ENCODE results near the gene TAPT1. TPM values are rescaled to one million over a fixed set of nuclear protein-coding genes. Genes with fewer than 3 reads are reported as not detected.

Gene TAPT1
- total RNA-seq, 2 experiments from 2014 or later: 32.6 to 34.4 TPM

DNA sequence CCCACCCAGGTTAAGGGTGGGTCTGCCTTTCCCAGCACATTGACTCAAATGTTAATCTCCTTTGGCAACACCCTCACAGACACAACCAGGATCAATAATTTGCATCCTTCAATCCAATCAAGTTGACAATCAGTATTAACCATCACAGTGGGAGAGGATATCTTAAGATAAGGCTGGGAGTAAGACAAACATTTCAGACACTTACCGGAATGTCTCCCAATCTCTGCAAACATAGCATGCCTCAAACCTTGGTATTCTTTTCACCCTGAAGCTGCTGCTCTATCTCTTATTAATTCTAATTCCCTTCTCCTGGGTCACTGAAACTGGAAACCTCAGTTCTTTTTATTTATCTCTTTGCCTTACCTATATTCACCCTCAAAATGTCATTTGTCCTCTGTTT is 19.0 kb upstream of the TAPT1 start:
- Mint-ChIP-seq H3K27ac (no peak overlapping the region), H3K4me1 (no peaks in the 10 kb centered on the region), H3K4me3 (no peak overlapping the region), H3K27me3 (no peaks in the 10 kb centered on the region), H3K9me3 (ENCODE audit: low read depth) (no peaks in the 10 kb centered on the region), H3K36me3 (ENCODE audit: low read depth) (peaks cover 4% of the 10 kb centered on the region)
- DNase-seq (no peak), ATAC-seq (no peak)
- ChIA-PET CTCF (interaction anchor here (1.3 kb wide), 1 partner anchor 46 kb away, joined by 3 read pairs; no protein-coding TSS in a partner anchor), POLR2A (interaction anchor here (0.6 kb wide), 1 partner anchor 589 kb away, joined by 3 read pairs; no protein-coding TSS in a partner anchor)
- intact Hi-C loops (cut with DNase I, micrococcal nuclease): no loop called here

- Mint-ChIP-seq H3K9me3 (ENCODE audit: low read depth) (no peaks in the 10 kb centered on the region), H3K27ac (no peak overlapping the region), H3K4me3 (no peak overlapping the region), H3K4me1 (no peaks in the 10 kb centered on the region), H3K27me3 (no peaks in the 10 kb centered on the region), H3K36me3 (ENCODE audit: low read depth) (peaks cover 2% of the 10 kb centered on the region)
- no peak for ATAC-seq
- DNase-seq: no peak
- ChIA-PET CTCF (interaction anchor here (0.8 to 1.2 kb wide), 2 partner anchors 24 to 38 kb away, joined by 3 read pairs; no protein-coding TSS in a partner anchor), POLR2A (no interaction called here)
- intact Hi-C loops (cut with DNase I, micrococcal nuclease): no loop called here
Measured at GRCh38 chr4:16243285-16243684, 17.0 kb upstream of the TAPT1 start.

DNA sequence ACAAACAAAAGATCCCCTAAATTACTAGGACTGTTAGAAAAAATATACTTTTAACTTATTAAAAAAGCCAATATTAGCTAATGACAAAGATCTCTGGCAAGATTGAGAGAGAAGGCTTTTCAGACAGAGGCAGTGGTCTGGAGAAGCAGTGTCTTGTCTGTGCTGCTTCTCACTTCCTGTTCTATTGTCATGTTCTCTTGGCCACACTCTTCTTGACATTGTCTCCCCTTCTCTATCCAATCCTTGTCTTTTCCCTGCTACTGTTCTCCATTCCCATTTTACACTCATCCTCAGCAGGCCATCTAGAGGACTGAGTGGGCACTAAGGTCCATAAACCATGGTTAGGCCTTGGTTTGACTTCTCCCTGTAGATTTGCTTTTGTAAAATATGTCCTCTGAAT is 14.0 kb upstream of the TAPT1 start:
- H3K4me3 Mint-ChIP-seq: no peak overlapping the region
- CTCF ChIA-PET: interaction anchor here (0.7 to 0.9 kb wide), 2 partner anchors 43 to 210 kb away, joined by 3 read pairs; no protein-coding TSS in a partner anchor

DNA sequence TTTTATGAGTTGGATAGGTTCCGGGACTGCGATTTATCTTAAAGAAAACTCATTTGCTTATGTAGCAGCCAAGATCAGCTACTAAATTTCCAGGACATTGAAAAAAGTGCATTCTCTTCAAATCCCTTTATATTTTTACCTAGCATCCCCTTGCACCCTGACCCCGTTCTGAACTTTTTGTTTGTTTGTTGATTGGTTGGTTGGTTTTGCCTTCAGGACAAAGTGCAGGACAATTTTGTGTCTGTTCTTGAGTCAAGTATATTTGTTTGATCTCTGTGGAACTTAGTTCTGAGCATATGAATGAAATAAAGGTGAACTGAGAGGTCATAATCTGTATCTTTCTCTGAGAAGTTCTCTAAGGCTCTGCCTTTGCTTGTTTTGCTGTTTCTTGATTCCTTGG is 12.8 kb upstream of the TAPT1 start:
- H3K9me3 Mint-ChIP-seq (ENCODE audit: low read depth): no peaks in the 10 kb centered on the region
- no peaks in the 10 kb centered on the region for H3K27me3 Mint-ChIP-seq
- DNase-seq (no peak), ATAC-seq (no peak)
- ChIA-PET POLR2A (no interaction called here), CTCF (interaction anchor here (1.5 kb wide), 1 partner anchor 12 kb away, joined by 3 read pairs; no protein-coding TSS in a partner anchor)
- no peak overlapping the region for H3K27ac Mint-ChIP-seq
- no peaks in the 10 kb centered on the region for H3K4me1 Mint-ChIP-seq
- no peaks in the 10 kb centered on the region for H3K36me3 Mint-ChIP-seq (ENCODE audit: low read depth)
- H3K4me3 Mint-ChIP-seq: no peak overlapping the region
- intact Hi-C loops (cut with DNase I, micrococcal nuclease): no loop called here

More for the DNA sequence above, 14.0 kb upstream of the TAPT1 start:
- Mint-ChIP-seq H3K36me3 (ENCODE audit: low read depth) (no peaks in the 10 kb centered on the region), H3K4me1 (no peaks in the 10 kb centered on the region), H3K27ac (no peak overlapping the region), H3K9me3 (ENCODE audit: low read depth) (no peaks in the 10 kb centered on the region), H3K27me3 (no peaks in the 10 kb centered on the region)
- POLR2A ChIA-PET: no interaction called here
- no peak for DNase-seq
- no peak for ATAC-seq
- intact Hi-C loops (cut with DNase I, micrococcal nuclease): no loop called here

GRCh38 chr4:16238327-16238726 is 12.1 kb upstream of the TAPT1 start:
- intact Hi-C loops (cut with DNase I, micrococcal nuclease): no loop called here
- CTCF ChIA-PET: interaction anchor here (1.5 kb wide), 1 partner anchor 11 kb away, joined by 3 read pairs; no protein-coding TSS in a partner anchor

GRCh38 chr4:16237715-16238114 is 11.4 kb upstream of the TAPT1 start:
- Mint-ChIP-seq H3K27me3 (no peaks in the 10 kb centered on the region), H3K4me1 (no peaks in the 10 kb centered on the region), H3K36me3 (ENCODE audit: low read depth) (no peaks in the 10 kb centered on the region), H3K27ac (no peak overlapping the region), H3K4me3 (no peak overlapping the region), H3K9me3 (ENCODE audit: low read depth) (no peaks in the 10 kb centered on the region)
- intact Hi-C loops (cut with DNase I, micrococcal nuclease): no loop called here
- no peak for ATAC-seq
- ChIA-PET CTCF (interaction anchor here (1.5 kb wide), 1 partner anchor 10 kb away, joined by 3 read pairs; no protein-coding TSS in a partner anchor), POLR2A (no interaction called here)
- no peak for DNase-seq

More at GRCh38 chr4:16238327-16238726, 12.1 kb upstream of the TAPT1 start:
- H3K36me3 Mint-ChIP-seq (ENCODE audit: low read depth): no peaks in the 10 kb centered on the region
- no peaks in the 10 kb centered on the region for H3K4me1 Mint-ChIP-seq
- POLR2A ChIA-PET: no interaction called here
- no peak for DNase-seq
- no peak overlapping the region for H3K4me3 Mint-ChIP-seq
- H3K27me3 Mint-ChIP-seq: no peaks in the 10 kb centered on the region
- ATAC-seq: peak; percentile 63
- H3K9me3 Mint-ChIP-seq (ENCODE audit: low read depth): no peaks in the 10 kb centered on the region
- no peak overlapping the region for H3K27ac Mint-ChIP-seq

- DNase-seq (no peak), ATAC-seq (no peak)
- H3K27me3 Mint-ChIP-seq: no peaks in the 10 kb centered on the region
- H3K4me3 Mint-ChIP-seq: no peak overlapping the region
- H3K27ac Mint-ChIP-seq: no peak overlapping the region
- ChIA-PET CTCF (interaction anchor here (0.6 to 2.4 kb wide), 4 partner anchors 9 to 1240 kb away, joined by 3 to 9 read pairs (median 6); no protein-coding TSS in a partner anchor), POLR2A (no interaction called here)
- H3K9me3 Mint-ChIP-seq (ENCODE audit: low read depth): no peaks in the 10 kb centered on the region
- H3K36me3 Mint-ChIP-seq (ENCODE audit: low read depth): no peaks in the 10 kb centered on the region
- intact Hi-C loops (cut with DNase I, micrococcal nuclease): no loop called here
- H3K4me1 Mint-ChIP-seq: peaks cover 10% of the 10 kb centered on the region
Measured at GRCh38 chr4:16236402-16237023, 10.2 kb upstream of the TAPT1 start.

DNA sequence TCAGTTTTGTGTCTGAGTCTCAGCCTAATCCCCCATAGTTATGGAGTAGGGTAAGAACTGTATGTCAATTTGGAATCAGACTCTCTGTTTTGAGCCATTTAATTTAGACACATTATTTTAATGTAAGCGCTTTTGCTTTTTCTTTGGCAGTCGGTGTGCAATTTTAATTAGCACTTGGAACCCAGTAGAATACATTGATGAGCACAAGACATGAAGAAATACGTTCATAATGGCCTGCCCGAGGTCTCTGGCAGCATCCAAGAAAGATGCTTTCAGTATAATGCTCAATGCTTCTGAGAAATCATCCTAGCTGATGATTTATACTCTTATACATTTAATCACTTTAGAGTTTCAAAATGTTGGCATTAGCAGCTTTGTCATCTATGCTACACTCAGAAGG is 8.9 kb upstream of the TAPT1 start:
- ATAC-seq (no peak), DNase-seq (no peak)
- POLR2A ChIA-PET: no interaction called here
- peaks cover 23% of the 10 kb centered on the region for H3K4me1 Mint-ChIP-seq
- no peak overlapping the region for H3K27ac Mint-ChIP-seq
- no peaks in the 10 kb centered on the region for H3K9me3 Mint-ChIP-seq (ENCODE audit: low read depth)
- H3K36me3 Mint-ChIP-seq (ENCODE audit: low read depth): no peaks in the 10 kb centered on the region
- H3K4me3 Mint-ChIP-seq: no peak overlapping the region
- CTCF ChIA-PET: interaction anchor here (0.7 to 2.4 kb wide), 5 partner anchors 14 to 430 kb away, joined by 3 to 9 read pairs (median 3); no protein-coding TSS in a partner anchor
- intact Hi-C loops (cut with DNase I, micrococcal nuclease): no loop called here
- H3K27me3 Mint-ChIP-seq: no peaks in the 10 kb centered on the region

GRCh38 chr4:16233569-16234177 is 7.4 kb upstream of the TAPT1 start:
- intact Hi-C loops (cut with DNase I, micrococcal nuclease): no loop called here
- H3K4me1 Mint-ChIP-seq: peaks cover 27% of the 10 kb centered on the region
- POLR2A ChIA-PET: interaction anchor here (0.6 kb wide), 1 partner anchor 44 kb away, joined by 7 read pairs; no protein-coding TSS in a partner anchor
- H3K36me3 Mint-ChIP-seq (ENCODE audit: low read depth): no peaks in the 10 kb centered on the region
- no peak overlapping the region for H3K4me3 Mint-ChIP-seq
- H3K27me3 Mint-ChIP-seq: no peaks in the 10 kb centered on the region
- no peak overlapping the region for H3K27ac Mint-ChIP-seq
- no peak for DNase-seq
- ATAC-seq: no peak
- CTCF ChIA-PET: interaction anchor here (0.9 to 1.0 kb wide), 2 partner anchors 16 to 31 kb away, joined by 3 read pairs; no protein-coding TSS in a partner anchor
- H3K9me3 Mint-ChIP-seq (ENCODE audit: low read depth): no peaks in the 10 kb centered on the region

DNA sequence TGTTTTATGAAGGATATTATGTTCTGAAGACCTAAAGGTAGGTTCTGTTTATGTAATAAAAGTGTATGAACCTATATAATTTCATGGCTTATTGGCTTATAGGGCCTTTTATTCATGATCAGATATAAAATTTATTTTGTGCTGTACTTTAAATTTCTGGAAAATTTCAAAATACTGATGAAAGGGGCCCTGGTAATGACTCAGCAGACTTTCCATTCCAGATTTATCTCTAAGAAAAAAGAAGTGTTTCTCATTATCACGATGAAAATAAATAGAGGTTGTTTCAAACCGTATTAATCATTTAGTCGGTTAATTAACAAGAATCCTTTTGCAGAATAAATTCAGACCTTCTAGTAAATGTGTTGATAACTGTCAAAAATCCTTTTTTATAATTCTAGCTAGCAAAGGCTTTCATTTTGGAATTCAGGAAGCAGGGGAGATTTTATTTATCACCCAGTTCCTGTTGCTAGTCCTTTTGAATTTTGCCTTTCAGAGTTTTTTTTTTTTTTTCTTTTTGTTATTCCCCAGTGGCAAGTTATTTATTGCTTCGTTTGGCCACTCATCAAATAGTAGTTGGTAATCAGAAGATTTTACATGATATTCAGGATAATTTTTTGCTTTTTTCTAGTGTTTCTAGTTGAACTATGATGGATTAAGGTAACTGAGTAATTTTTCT is 5.4 kb upstream of the TAPT1 start:
- intact Hi-C loops (cut with DNase I, micrococcal nuclease): no loop called here

DNA sequence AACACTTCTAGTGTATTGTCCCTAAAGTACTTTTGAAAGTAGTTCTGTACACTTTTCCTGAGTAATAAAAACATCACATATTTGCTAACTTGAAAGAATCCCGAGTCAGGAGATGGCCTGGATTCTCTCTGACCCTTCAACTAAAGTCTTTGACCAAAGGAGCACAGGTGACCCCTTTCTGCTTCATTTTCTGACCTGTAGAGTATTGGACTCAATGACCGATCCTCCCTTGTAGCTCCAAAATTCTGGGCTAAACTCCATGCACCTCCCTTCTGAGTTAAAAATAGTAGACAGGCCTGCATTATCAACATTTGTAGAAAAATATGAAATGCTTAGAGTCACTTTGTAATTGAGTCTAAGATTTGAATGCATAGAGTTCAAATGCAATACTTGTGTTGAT is 4.0 kb upstream of the TAPT1 start:
- DNase-seq: no peak
- ChIA-PET CTCF (interaction anchor here (0.6 to 1.0 kb wide), 2 partner anchors 21 to 31 kb away, joined by 3 to 4 read pairs; no protein-coding TSS in a partner anchor), POLR2A (no interaction called here)
- peaks cover 6% of the 10 kb centered on the region for H3K36me3 Mint-ChIP-seq (ENCODE audit: low read depth)
- H3K4me3 Mint-ChIP-seq: no peak overlapping the region
- peaks cover 36% of the 10 kb centered on the region for H3K4me1 Mint-ChIP-seq
- no peak overlapping the region for H3K27ac Mint-ChIP-seq
- no peaks in the 10 kb centered on the region for H3K27me3 Mint-ChIP-seq
- intact Hi-C loops (cut with DNase I, micrococcal nuclease): no loop called here
- ATAC-seq: no peak
- H3K9me3 Mint-ChIP-seq (ENCODE audit: low read depth): no peaks in the 10 kb centered on the region

More for the DNA sequence above, 5.4 kb upstream of the TAPT1 start:
- Mint-ChIP-seq H3K4me1 (peaks cover 36% of the 10 kb centered on the region), H3K27me3 (no peaks in the 10 kb centered on the region), H3K4me3 (no peak overlapping the region), H3K36me3 (ENCODE audit: low read depth) (peaks cover 6% of the 10 kb centered on the region), H3K27ac (peak overlapping the region; percentile 51), H3K9me3 (ENCODE audit: low read depth) (no peaks in the 10 kb centered on the region)
- ChIA-PET CTCF (interaction anchor here (0.6 to 0.7 kb wide), 2 partner anchors 58 to 210 kb away, joined by 3 read pairs; no protein-coding TSS in a partner anchor), POLR2A (no interaction called here)
- ATAC-seq (no peak), DNase-seq (no peak)
